ENCODE results near the gene RAD1.

- no peak for TF ChIP-seq CTCF (conservative IDR thresholded peaks at IDR 0.05; ENCODE audit: low read length)
- no peak for TF ChIP-seq EZH2phosphoT487 (IDR thresholded peaks at IDR 0.05; ENCODE audit: borderline replicate concordance)
Measured at GRCh38 chr5:34924462-34924765, 9.1 kb upstream of the RAD1 start.
